Hepatocyte (in vitro differentiated cells): ENCODE measurements around the gene PGGHG.

Experiments used
- EZH2 ChIP-seq: fragments of 200-600 bp; sonication (generic); IDR thresholded peaks from 2 replicates; pipeline ENCODE4 v1.6.1; 2016; ENCODE audit warnings: antibody characterized with exemption, mild to moderate bottlenecking, borderline replicate concordance
- EZH2phosphoT487 ChIP-seq: fragments of 200-600 bp; sonication (generic); IDR thresholded peaks from one replicate; pipeline ENCODE4 v1.6.1; 2018; ENCODE audit warnings: antibody characterized with exemption, mild to moderate bottlenecking, low read depth, moderate library complexity; ENCODE audit not compliant: unreplicated experiment, severe bottlenecking
- TF ChIP-seq, protein P1 (sequence below): fragments of 200-600 bp; sonication (generic); IDR thresholded peaks from 2 replicates; pipeline ENCODE4 v1.5.1; 2016; ENCODE audit warnings: antibody characterized with exemption, mild to moderate bottlenecking; ENCODE audit not compliant: poor library complexity

DNA sequence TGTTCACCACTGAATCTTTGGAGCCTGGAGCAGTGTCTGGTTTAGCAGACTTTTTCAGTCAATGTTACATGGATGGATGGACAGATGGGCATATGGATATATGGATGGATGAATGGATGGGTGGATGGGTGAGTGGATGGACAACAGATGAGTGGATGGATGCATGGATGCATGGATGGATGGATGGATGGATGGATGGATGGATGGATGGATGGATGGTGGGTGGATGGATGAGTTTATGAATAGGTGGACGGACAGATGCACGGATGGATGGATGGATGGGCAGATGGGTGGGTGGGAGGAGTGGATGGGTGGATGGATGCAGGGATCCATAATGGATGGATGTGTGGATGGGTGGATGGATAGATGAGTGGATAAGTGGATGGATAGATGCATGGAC, 33.1 kb upstream of the PGGHG start:
- TF ChIP-seq, protein P1, sequence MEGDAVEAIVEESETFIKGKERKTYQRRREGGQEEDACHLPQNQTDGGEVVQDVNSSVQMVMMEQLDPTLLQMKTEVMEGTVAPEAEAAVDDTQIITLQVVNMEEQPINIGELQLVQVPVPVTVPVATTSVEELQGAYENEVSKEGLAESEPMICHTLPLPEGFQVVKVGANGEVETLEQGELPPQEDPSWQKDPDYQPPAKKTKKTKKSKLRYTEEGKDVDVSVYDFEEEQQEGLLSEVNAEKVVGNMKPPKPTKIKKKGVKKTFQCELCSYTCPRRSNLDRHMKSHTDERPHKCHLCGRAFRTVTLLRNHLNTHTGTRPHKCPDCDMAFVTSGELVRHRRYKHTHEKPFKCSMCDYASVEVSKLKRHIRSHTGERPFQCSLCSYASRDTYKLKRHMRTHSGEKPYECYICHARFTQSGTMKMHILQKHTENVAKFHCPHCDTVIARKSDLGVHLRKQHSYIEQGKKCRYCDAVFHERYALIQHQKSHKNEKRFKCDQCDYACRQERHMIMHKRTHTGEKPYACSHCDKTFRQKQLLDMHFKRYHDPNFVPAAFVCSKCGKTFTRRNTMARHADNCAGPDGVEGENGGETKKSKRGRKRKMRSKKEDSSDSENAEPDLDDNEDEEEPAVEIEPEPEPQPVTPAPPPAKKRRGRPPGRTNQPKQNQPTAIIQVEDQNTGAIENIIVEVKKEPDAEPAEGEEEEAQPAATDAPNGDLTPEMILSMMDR, result no peak
- TF ChIP-seq EZH2, result no peak
- no peak for TF ChIP-seq EZH2phosphoT487
